HG02970 (cell line): ENCODE data around the gene CAMK1G.

Source experiments
- ATAC-seq: cut with Tn5 transposase; IDR thresholded peaks from one replicate; pipeline ENCODE4 v1.9.1; 2021; ENCODE audit warnings: mild to moderate bottlenecking, moderate library complexity, moderate number of reproducible peaks; ENCODE audit not compliant: unreplicated experiment, low FRiP score

CAMK1G gene

DNA sequence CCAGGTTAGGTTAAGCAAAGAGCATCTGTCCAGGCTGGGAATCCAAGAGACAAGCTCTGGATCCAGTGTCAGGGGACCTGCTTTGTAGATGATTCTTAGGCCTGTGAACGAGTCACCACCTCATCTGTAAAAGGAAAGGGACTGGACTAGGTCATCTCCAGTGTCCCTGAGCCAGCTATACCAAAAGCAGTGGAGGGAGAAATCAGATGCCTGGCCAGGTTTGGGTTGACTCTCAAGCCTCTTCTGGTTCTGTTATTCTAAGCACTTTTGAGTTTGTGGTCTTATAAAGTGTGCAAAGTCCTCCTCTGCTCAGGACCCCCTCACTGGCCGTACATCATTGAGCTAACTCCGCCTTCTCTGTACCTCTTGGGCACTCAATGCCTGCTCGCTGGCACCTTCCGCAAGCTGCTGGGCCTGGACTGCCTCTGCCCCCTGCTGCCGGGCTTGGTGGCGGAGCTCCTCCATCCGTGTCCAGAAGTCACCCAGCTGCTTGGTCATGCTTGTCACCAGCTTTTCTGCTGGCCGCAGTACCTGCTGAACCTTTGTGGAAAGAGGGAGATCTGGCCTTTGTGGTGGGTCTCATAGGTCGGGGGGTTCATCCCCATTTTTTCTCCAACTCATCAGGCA is 33.6 kb downstream of the CAMK1G start:
- no peak for ATAC-seq

DNA sequence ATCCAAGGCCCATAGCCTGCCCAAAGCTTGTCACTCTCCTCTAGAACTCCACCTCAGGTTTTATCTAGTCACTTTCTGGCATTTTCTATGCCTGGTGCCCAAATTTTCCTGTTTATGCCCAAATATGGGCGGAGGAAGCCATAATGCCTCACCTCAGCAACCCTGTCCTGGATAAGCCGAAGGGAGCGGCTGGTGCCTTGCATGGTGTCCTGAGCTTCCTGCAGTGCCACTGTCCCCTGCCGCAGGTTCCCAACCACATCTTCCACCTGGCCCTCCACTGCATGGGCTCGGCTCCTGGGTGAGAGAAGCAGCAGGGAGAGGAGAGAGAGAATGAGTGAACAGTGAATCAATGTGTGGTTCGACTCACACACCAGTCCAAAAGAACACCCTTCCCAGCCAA is 34.2 kb downstream of the CAMK1G start:
- ATAC-seq, result no peak

DNA sequence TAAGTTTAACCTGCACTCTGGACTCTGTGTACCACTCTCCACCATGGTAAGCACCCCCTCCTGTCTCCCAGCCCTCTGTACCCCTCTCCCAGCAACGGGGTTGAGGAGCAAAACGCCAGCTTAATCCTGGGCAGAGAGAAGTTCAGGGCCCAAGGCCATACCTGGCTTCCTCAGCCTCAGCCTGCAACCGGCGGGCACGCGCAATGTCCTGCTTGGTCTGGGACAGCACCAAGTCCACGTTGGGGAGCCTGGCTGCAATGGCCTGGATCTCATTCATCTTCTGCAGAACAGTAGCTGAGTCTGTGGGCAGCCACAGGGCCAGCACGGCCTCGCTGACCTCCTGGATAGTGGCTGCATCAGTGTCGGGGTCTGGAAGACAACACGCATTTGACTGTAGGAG is 34.8 kb downstream of the CAMK1G start:
- ATAC-seq, result no peak

DNA sequence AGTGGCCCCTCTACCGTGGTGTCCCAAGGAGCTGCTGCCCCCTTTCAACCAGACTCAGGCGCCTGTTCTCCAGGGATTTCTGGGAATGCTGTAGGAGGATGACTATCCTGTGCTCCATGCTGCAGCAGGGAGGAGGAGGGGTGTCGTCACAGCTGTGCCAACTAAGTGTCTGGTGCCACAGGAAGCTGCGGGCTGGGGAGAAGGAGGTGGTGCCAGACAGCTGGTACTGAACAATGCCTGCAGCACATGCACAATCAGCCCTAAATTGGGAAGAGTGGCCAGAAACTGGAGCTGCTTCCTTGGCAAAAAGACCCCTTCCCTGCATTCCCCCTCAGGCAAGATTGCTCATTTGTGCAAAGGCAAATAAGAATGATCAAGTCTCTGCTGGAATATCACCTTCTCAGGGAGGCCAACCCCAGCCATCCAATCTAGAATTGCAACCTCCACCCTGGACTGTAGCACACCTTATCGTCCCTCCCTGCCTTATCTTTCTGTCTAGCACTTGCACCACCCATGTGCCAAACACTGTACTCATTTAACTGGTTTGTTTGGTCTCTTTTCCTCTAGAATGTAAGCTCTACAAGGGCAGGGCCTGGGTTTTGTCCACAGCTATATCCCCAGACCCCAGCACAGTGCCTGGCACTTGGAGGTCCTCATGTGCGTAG is 35.4 kb downstream of the CAMK1G start:
- no peak for ATAC-seq

DNA sequence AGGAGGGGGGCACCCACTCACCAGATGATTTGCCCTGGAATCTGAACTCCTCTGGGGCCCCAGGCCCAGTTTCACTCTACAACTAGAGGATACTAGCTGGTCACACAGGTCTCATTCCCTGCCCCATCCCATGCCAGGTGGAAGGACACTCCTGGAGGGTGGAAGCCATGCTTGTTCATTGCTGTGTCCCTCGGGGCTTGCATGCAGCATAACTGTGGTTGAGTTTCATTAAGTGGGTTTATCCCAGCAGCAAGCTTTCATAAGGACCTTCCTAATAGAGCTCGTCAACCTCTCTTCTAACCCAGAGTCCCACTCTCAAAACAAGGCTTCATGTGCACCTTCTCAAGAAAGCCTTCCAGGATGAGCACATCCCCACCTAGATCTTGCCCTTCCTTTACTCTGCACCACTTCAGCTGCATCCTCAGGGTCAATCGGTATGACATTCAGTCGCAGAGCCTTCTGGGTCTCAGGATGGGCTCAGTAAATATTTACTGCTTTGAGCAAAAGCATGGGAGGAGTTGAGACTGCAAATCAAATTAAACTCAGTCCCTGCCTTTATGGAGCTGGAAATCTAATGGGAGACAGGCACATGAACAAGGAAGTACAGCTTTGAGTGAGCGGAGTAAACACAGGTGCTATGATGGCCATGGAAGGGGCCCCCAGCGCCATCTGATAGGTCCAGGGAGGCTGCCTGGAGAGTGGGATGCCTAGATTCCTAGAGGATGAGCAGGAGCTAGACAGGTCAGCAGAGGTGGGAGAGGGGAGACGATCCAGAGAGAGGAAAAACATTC is 36.4 kb downstream of the CAMK1G start:
- no peak for ATAC-seq

DNA sequence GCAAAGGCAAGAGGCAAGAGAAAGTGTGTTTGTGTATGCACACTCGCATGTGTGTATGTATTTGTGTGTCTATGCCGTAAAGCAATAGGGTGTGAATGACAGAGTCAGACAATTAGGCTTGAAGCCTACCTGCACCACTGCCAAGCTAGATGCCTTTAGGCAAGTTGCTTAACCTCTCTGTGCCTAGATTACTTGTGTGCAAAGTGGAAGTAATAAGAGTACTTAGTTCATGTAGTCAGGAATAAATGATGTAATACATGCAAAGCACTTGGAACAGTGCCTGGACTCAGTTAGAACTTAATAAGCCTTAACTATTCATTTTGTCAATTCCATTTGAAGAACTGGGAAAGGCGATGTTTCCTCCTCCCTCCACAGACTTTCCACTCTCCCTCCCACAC is 37.0 kb downstream of the CAMK1G start:
- ATAC-seq, result no peak

DNA sequence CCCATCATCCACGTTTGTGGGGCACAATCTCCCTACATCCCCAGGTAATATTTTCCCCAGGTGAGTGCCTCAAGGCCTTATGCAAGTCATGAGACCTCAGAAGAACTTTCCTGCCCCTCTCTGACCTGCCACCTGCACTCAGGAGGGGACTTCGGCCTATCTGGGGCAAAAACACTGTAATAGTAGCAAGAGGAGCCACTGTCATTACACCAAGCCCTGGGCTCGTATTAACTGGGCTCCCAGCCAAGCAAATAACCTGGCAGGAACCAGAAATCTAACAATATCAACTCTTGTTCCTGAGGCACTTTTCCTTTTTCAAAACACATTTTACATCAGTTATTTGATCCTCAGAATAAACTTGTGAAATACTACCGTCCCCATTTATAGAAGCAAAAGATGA is 37.8 kb downstream of the CAMK1G start:
- no peak for ATAC-seq

DNA sequence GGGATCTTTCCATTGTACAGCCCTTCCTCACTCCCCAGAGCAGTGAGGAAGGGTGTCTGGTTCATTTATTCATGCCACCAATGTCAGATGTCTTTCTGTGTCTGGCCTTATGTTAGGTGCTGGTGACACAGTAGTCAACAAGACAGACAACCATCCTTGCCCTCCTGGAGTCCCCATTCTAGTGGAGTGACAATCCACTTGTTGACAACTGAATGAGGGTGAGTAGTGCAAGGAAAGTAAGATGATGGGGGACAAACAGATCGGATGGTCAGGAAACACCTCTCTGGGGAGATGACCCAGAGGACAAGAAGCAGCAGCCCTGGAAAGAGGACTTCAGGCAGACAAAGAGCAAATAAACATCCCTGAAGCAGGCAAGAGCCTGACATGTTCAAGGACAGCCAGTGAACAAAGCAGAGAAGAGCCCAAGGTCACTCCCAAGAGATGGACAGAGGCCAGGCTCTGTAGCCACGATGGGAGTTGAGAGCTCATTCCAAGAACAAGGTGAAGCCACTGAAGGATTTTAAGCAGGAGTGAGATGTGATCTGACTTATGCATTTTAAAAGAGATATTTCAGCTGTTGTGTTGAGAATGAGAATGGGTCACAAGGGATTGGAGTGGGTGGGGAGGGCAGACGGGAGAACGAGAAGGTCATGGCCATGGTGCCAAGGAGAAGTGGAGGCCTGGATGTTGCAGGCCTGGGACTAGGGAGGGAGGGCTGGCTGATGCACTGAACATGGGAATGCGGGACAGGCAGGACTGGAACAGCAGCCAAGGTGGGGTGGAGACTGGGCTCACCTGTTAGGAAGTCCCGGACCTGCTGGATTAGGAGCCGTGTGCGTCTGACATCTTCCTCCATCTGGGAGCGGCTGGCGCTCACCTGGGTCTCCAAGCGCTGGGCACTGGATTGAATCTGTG is 38.5 kb downstream of the CAMK1G start:
- no peak for ATAC-seq

DNA sequence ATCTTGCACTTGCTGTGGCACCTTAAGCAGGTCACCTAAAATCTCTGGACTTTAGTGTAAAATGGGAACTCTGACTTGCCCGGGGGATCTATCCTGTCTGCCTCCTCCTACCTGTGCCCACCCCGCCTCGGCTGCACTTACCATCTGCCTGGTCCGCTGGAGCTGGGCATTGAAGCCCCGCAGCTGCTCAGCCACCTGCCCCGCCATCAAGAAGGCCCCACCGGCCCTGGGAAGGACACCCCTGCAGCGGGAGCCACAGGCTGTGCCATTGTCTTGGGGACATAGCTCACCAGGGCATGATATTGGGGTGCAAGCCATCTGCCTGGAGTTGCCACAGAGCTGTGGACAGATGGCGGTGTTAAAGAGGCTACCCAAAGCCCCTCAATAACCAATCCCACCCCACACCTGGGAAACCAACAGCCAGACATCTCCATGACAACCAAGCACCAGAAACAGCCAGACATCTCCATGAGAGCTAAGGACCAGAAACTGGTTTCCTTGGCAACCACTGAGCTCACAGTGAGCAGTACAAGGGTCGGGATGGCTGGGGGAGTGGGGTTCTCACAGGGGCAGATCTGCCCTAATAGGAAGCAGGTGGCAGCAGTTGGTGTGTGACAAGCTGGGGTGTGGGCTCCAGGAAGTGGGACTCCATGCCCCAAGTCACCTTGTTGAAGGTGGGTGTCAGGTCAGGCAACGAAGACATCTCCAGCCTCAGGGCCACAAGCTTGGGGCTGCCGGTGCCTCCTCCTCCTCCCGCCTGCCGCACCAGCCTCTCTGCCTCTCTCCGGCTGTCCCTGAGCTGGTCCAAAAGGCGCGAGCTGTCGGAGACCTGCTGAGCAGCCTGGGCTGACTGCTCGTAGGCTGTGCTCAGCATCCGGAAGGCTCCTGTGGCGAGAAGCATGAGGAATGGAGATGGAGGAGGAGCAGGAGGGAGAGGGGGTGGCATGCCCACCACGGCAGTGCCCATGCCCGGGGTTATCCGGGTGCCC is 39.6 kb downstream of the CAMK1G start:
- no peak for ATAC-seq

DNA sequence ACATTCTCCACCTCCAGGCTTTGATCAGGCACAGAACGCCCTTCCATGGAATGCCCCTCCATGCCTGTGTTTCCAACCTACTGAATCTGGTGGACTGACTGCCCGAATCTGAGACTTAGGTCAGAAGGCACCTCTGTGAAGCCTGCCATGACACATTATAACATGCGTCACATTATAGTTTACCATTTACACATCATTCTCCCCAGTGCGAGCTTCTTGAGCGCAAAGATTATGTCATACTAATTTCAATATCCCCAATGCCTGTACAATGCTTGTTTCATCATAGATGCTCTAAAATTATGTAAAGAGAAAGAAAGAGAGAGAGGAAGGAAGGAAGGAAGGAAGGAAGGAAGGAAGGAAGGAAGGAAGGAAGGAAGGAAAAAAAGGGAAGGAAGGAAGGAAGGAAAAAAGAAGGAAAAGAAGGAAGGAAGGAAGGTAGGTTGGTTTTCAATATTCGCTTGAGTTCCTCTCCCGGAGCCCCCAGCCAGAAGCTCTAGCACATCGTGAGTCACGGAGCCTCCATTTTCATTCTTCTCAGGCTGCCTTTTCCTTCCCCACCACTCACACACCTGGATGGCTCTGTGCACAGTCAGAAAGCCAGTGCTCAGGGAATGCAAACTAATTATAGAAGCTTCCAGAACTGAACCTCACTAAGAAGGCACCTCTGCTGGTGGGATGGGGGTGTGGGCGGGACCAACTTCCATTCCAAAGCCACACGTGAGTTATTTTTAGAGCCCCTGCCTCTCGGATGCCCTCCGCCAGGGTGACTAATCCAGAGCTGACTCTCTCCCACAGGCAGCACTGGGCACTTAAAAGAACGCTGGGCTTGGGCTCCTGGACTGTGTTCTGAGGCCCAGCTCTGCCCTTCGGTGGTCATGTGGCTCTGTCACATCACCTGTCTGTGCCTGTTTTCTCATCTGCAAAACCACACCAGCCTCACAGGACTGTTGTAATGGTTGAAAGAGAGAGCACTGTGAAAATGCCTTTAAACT is 41.3 kb downstream of the CAMK1G start:
- no peak for ATAC-seq

DNA sequence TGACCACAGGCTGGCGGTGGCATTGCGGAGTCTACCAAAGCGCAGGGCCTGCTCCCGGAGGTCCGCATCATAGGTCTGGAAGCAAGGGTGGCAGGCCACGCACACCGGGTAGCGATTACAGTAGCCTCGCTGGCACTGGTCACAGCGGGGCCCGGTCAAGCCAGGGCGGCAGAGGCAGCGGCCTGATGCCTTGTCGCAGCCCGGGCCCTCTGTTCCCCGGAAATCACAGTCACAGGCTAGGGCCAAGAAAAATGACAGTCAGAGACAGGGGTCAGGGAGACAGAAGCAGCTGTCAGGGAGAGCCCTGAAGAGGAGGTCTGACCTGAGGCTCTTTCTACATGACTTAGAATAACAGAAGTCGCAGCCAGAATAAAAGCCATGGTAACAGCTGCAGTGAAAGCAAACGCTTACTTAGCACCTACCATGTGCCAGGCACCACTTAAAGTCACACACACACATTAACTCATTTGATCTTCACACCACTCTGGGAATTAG is 42.3 kb downstream of the CAMK1G start:
- ATAC-seq, result no peak

DNA sequence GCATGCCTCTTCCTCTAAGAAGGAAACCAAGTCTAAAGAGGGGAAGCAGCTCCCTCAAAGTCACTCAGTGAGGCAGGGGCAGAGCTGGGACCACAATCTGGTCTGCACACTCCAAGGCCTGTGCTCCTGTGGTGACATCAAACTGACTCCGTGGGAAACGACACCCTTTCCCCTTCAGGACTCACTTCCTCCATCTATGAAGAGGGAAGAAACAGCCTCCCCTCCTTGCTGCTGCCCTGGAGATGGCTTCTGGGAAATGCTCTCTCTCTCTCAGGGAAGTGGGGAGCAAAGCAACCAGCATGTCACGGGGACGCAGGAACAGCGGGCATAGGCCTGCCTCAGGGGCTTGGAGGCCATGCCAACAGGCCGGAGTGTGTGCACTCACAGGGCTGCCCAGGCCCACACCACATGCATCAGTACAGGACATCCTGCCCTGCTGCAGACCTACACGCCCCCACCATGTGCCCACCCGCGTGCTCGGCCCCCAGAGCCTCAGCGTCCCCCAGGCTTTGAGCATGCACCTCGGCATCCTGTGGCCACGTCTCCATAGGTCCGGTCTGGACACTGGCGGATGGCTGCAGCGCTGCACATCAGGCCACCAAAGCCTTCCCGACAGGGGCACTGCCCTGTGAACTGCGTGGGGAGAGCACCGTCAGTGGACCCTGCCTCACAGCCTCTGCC is 43.0 kb downstream of the CAMK1G start:
- ATAC-seq, result no peak

DNA sequence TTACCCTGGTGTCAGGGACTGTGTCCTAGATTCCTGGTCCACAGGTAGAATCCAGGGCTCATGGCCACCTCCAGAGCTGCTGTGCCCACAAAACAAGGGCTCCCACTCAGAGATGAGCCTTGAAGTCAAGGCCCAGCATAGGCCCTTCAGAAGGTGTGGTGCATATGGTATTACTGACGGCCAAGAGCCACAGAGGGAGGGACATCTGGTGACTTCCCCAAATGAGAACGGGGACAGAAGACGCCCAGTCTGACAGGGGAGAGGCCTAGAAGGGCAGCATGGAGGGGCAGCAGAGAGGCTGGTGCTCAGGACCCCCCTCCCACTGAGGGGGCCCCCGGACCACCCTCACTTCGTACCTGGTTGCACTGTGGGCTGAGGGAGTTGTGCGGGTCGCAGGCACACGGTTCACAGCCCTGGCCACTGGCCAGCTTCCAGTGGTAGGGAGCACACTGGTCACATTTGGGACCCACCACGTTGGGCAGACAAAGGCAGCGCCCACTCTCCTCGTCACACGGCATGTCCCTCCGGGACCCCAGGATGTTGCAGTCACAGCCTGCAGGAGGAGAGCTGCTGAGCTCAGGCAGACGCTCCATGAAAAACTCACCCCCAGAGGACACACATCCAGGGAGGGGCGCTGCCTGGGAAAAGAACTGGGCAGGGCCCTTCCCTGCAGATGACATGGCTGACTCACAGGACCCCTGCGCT is 43.7 kb downstream of the CAMK1G start:
- ATAC-seq, result no peak

DNA sequence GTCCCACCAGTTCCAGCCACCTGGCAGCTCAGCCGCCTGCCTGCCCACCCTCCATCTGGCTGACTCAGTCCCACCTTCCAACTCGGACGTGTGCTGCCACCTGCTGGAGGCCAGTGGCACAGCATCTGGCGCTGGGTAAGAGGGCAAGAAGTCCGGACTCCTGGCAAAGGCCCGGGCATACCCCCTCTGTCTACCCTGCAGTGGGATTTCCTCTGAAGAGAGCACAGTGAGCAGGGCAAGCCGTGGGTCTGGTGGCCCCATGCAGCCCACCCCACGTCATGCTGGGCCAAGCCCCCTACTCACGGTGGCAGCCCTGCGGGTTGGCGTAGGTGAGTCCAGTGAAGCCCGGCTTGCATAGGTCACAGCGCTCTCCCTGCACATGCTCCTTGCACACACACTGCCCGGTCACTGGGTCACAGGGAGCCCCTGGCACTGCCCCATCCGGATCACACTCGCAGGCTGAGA is 44.2 kb downstream of the CAMK1G start:
- ATAC-seq, result peak; percentile 65

DNA sequence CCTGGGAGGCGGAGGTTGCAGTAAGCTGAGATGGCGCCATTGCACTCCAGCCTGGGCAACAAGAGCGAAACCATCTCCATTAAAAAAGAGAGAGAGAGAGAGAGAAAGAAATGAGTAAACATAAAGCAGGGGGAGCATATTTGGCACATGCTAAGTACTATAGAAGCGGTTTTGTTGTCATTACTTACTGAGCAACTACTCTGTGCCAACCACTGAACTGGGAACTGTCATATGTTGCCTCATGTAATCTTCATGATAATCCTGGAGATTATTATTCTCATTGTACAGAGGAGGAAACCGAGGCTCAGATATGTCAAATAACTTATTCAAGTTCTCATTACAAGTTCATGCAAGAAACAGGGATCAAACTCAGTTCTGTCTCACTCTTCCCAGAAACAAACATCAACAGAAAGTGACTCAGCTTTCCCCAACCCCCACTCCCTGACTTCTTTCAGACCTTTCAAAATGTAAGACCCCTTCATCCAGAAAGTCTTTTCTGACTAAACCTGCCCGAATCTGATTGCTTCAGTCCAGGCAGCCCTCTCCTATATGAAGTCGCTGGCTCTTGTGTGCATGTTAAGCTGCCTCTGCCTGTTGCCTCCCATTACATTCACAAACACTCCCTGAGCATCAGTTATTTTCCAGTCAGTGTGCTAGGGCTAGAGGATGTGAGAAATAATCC is 45.2 kb downstream of the CAMK1G start:
- ATAC-seq, result no peak

DNA sequence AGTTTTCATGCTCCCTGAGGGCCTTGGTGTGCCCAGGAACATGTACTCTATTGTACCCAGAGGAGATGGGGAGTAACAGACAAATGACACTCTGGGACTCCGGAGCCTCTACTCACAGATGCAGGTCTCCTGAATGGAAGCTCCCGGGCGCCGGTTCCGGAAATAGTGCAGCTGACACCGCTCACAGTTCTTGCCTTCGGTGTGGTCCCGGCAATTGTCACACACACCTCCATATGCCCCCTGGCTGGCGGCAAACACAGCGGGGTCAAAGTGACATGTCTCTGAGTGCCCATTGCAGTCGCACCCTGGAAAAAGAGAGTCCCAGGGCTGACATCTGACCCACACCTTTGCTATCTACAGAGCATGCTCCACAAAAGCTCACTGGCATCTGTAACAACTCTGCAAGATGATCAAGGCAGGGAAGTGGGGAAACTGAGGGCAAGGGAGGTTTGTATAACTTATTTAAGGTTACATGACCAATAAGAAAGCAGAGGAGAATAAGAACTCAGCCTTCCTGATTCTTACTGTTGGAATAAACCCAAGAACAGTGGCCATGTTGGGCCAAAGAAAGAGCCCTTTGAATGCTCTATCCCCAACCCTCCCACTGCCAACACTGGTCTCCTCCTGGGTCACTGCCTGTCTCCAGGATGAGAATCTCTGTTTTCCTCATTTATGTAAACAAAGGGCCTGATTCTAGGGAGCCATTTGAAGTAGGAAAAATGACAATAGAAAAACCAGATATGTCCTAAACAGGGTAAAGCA is 46.3 kb downstream of the CAMK1G start:
- no peak for ATAC-seq
